GM19351 (cell line): ENCODE data around the gene KRTAP5-11.
A peak's percentile ranks its signal among the peaks of the same experiment; 100 is the strongest.
"Not testable (repeated sequence)": the region's sequence is repeated elsewhere in the genome, so short reads cannot be mapped to it uniquely, and the experiment has no call there.

Source experiments
- ATAC-seq: cut with Tn5 transposase; IDR thresholded peaks from one replicate; pipeline ENCODE4 v1.9.1; 2021; ENCODE audit warnings: mild to moderate bottlenecking, moderate library complexity; ENCODE audit not compliant: unreplicated experiment

KRTAP5-11 gene

DNA sequence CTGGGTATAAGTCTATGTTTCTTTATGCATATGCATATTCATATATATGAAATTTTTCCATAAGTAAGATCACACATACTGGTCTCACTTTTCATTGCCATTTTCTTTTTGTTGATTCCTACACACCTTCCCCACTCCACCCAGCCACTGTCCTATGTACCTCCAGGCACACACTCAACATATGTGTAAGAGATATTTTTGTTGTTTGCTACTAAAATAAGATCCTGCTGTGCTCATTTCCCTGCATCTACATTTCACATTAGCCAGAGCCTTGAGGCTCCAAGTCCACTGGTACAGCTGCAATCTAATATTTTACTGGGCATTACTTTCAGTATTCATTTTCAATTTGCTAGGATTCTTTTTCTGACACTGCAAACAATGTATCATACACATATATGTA, 25.4 kb downstream of the KRTAP5-11 start:
- ATAC-seq: no peak

GRCh38 chr11:71556018-71556417, 26.7 kb downstream of the KRTAP5-11 start:
- no peak for ATAC-seq

DNA sequence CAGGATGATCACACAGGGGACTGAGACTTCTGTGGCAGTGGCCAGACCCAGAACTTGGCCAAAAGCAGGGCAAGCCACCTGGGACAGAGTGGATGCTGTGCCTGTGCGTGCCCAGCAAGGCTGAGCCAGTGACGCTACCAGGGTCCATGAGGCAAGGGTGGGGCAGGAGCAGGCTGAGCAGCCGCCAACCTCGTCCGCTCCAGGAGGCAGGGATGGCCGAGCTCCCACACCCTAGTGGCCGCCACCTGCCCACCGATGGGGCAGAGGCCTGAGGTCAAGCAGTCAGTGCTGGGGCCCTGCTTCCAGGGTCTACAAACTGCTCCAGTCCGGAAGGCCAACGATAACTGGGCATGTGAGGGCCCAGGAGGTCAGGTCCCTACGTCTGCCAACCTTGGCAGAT, 27.2 kb downstream of the KRTAP5-11 start:
- ATAC-seq: no peak

- ATAC-seq: no peak
Observed at GRCh38 chr11:71554996-71555395, 27.7 kb downstream of the KRTAP5-11 start.

- ATAC-seq: no peak
Observed at GRCh38 chr11:71551711-71552110, 31.0 kb downstream of the KRTAP5-11 start.

GRCh38 chr11:71548716-71549151, 33.9 kb downstream of the KRTAP5-11 start:
- ATAC-seq: no peak

GRCh38 chr11:71548120-71548519, 34.6 kb downstream of the KRTAP5-11 start, which contains the start of gene KRTAP5-9:
Gene KRTAP5-9, plus strand, starts transcription at chr11:71548420. Its CDS starts 238 bp downstream, at chr11:71548658.
- no peak for ATAC-seq

DNA sequence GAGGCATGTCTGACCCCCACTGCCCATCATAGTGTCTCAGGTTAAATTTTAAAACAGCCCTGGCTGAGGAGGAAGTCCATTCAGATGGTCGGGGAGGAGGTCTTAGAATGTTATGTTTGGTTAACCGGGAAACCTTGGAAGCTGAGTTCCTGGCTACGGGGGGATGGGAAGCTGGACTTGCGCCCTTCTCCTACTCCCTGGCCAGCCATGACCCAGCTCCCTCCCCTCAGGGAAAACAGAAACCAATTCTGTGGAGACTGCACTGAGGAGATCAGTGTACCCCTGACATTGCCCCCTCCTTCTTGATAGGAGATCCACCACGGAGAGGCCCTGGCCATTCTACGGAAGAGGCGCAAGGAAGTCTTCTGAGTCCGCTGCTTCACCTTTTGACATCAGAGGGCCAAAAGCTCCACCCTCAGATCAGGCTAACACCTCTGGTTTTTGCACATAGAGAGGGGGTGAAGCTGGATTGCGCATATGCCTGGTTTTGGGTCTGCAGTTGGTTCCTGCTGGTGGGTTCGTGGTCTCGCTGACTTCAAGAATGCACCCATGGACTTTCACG, 37.2 kb downstream of the KRTAP5-11 start:
- ATAC-seq: no peak

DNA sequence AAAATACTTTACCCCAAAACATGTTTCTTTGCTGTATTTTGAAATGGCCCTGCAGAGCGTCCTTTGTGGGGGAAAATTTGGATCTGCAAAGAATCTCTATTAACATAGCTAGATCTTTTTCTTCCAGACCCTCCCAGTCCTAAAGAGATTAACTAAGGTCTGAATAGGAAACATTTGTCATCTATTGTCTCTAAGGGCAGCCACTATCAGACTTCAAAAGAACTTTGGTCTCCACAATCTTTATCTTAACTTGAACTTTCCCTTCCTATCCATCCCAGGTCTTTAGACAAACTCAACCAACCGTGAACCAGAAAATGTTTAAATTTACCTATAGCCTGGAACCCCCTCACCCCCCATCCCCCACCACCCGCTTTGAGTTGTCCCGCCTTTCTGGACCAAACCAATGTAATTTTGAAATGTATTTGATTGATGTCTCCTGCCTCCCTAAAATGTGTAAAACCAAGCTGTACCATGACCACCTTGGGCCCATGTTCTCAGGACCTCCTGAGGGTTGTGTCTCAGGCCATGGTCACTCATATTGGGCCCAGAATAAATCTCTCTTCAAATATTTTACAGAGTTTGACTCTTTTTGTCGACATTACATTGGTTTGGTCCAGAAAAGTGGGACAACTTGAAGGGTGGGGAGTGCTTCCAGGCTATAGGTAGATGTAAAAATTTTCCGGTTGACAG, 38.0 kb downstream of the KRTAP5-11 start:
- no peak for ATAC-seq

DNA sequence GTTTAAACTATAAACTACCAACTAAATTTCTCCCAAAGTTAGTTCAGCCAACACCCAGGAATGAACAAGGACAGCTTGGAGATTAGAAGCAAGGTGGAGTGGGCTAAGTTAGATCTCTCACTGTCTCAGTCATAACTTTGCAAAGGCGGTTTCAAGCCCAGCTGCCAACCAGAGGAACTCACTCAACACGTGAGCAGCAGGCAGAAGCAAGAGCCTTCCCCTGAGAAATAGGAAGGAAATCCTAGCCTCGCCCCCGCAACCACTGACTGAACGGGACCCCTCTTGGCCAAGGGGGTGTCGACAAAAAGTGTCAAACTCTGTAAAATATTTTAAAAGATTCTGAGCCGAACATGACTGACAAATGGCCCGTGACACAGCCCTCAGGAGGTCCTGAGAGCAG, 38.8 kb downstream of the KRTAP5-11 start:
- no peak for ATAC-seq

DNA sequence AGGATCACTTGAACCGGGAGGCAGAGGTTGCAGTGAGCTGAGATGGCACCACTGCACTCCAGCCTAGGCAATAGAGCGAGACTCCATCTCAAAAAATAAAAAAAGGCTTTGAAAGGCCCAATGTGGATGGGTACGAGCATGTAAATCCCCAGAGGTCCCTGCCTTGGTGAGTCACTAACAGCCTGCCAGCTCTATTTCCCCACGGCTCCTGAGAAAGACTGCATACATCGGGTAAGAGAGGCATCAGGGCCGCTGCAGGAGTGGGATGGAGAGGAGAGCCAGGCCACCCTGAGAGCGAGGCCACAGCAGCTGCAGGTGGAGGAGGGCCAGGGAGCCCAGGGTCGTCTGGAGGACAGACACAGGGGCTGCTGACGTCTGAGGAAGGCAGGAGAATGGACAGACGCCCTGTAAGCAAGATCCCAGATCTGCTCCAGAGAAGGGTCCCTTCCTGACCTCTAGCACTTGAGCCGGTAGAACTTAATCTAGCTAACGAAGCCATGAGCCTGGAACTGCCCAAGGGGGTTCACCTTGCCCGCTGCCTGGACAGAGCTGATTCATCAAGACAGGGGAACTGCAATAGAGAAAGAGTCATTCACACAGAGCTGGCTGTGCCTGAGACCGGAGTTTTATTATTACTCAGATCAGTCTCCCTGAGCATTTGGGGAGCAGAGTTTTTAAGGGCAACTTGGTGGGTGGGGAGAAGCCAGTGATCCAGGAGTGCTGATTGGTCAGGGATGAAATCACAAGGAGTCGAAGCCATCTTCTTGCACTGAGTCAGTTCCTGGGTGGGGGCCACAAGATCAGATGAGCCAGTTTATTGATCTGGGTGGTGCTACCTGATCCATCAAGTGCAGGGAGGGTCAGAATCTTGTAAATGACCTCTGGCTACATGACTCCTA, 39.5 kb downstream of the KRTAP5-11 start:
- ATAC-seq: no peak

GRCh38 chr11:71542382-71542781, 40.3 kb downstream of the KRTAP5-11 start:
- no peak for ATAC-seq

GRCh38 chr11:71540521-71541304, 42.0 kb downstream of the KRTAP5-11 start:
- ATAC-seq: peak; percentile 57

GRCh38 chr11:71539971-71540370, 42.7 kb downstream of the KRTAP5-11 start:
- peak; percentile 47 for ATAC-seq

GRCh38 chr11:71539017-71539416, 43.7 kb downstream of the KRTAP5-11 start:
- no peak for ATAC-seq

DNA sequence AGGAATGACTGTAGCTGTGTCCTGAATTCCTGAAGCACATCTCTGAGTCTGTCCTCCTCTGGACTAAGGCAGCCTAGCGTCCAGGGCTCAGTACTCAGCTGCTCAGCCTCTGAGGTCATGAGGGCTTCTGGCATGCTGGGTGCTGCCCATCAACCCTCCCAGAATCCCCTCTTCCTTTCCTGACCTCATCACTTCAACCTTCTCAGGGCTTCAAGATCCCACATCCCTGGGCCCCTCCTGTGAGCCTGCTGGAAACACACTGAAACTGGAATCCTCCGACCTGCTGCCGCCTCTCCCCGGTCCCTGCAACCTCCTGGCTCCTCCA, 44.0 kb downstream of the KRTAP5-11 start:
- no peak for ATAC-seq

DNA sequence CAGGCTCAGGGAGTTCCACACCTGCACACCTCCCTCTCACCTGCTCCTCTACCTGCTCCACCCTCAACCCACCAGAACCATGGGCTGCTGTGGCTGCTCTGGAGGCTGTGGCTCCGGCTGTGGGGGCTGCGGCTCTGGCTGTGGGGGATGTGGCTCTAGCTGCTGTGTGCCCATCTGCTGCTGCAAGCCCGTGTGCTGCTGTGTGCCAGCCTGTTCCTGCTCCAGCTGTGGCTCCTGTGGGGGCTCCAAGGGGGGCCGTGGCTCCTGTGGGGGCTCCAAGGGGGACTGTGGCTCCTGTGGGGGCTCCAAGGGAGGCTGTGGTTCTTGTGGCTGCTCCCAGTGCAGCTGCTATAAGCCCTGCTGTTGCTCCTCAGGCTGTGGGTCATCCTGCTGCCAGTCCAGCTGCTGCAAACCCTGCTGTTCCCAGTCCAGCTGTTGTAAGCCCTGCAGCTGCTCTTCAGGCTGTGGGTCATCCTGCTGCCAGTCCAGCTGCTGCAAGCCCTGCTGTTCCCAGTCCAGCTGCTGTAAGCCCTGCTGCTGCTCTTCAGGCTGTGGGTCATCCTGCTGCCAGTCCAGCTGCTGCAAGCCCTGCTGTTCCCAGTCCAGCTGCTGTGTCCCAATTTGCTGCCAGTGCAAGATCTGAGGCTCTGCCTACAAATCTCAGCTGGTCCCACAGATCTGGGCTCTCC, 44.6 kb downstream of the KRTAP5-11 start, which contains the start of gene KRTAP5-8:
KRTAP5-8 (plus strand) TSS at position 49 of the 689 bp plus-strand sequence; CDS start at position 80, 31 bp downstream.
- not testable (repeated sequence) for ATAC-seq

- ATAC-seq: no peak
Observed at GRCh38 chr11:71537537-71537936, 45.1 kb downstream of the KRTAP5-11 start.

DNA sequence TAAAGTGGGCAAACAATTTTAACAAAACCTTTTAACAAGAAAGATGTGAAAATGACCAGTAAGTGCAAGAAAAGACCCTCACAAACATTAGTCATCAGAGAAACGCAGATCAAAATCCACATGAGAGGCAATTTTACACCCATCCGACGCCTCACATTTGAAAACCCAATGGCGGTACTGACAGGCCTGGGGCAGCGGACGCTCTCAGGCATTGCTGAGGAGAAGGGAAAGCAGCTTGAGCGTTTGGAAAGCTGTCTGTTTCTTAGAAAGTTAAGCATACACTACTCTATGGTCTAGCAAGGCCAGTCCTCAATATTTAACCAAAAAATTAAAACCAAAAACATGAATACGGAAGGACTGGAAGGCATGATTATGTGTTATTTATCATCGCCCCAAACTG, 46.9 kb downstream of the KRTAP5-11 start:
- no peak for ATAC-seq
